GM12878 (cell line): ENCODE measurements around the gene MAN1A1. TPM values are rescaled to one million over a fixed set of nuclear protein-coding genes. Genes with fewer than 3 reads are reported as not detected.

Experiments
- ATAC-seq: fragments of 200-7000 bp; cut with Tn5 transposase; 3 replicates; pipeline ENCODE4 v1.9.1; 2020; ENCODE audit warnings: mild to moderate bottlenecking, moderate library complexity
- BruUV-seq: library from RNA; stranded (reverse); fragments of 400-500 nt; replicated peaks from 2 replicates; lab custom pipeline; 2021; lab: Mats Ljungman, UMichigan
- CTCF ChIA-PET: fragments of 300-600 bp; sonication (Branson Sonifier 250); formaldehyde crosslinking; extraction: SDS; loops from one replicate; lab custom pipeline; 2021; ENCODE audit warnings: inconsistent platforms; lab: Yijun Ruan, JAX
- POLR2A ChIA-PET: fragments of 350-600 bp; formaldehyde crosslinking; extraction: SDS; loops from one replicate; lab custom pipeline; 2021; ENCODE audit warnings: inconsistent platforms; lab: Charles Lee
- RAD21 ChIA-PET: fragments of 300-600 bp; sonication (Branson Sonifier 250); formaldehyde crosslinking; loops from one replicate; lab custom pipeline; 2023; ENCODE audit warnings: antibody characterized with exemption; ENCODE audit not compliant: unreplicated experiment; lab: Charles Lee
- SMC1A ChIA-PET: fragments of 300-600 bp; sonication (Branson Sonifier 250); formaldehyde crosslinking; loops from one replicate; lab custom pipeline; 2023; ENCODE audit not compliant: unreplicated experiment, uncharacterized antibody; lab: Charles Lee
- DNase-seq: peaks from one replicate; pipeline ENCODE4 v3.0.0-alpha.2; 2011; ENCODE audit warnings: low read depth, low spot score
- FAIRE-seq: peaks from 3 replicates; lab custom pipeline; 2011; peaks lifted over from hg19 to GRCh38; lab: Jason Lieb, UNC
- H2AFZ ChIP-seq: 2 replicates; pipeline ENCODE4 v1.6.0; 2011; ENCODE audit warnings: low read depth, low read length, control low read depth; ENCODE audit not compliant: control insufficient read depth
- H3K27ac ChIP-seq: 2 replicates; pipeline ENCODE4 v1.5.1; 2011; ENCODE audit warnings: control low read depth; ENCODE audit not compliant: control insufficient read depth, insufficient read depth
- H3K27me3 ChIP-seq, 2 experiments: replicated peaks in 1 of 2; 2 replicates each; pipeline versions ENCODE4 v1.6.0 to v1.6.1; 2011; ENCODE audit warnings: low read length in 1 of 2; ENCODE audit not compliant: control insufficient read depth in 2 of 2, insufficient read depth in 2 of 2
- H3K36me3 ChIP-seq, 2 experiments: 2 replicates each; pipeline ENCODE4 v1.5.1; 2011; ENCODE audit warnings: low read length in 1 of 2; ENCODE audit not compliant: control insufficient read depth in 2 of 2, insufficient read depth in 2 of 2
- H3K4me1 ChIP-seq: 2 replicates; pipeline ENCODE4 v1.6.1; 2011; ENCODE audit warnings: mild to moderate bottlenecking, low read length, moderate library complexity, mixed read lengths; ENCODE audit not compliant: control insufficient read depth, insufficient read depth
- H3K4me2 ChIP-seq: 2 replicates; pipeline ENCODE4 v1.6.0; 2011; ENCODE audit warnings: control low read depth; ENCODE audit not compliant: control insufficient read depth, insufficient read depth
- H3K4me3 ChIP-seq: fragments of 200-600 bp; sonication (generic); 2 replicates; pipeline ENCODE4 v1.5.1; 2016
- H3K79me2 ChIP-seq: 2 replicates; pipeline ENCODE4 v1.6.0; 2011; ENCODE audit warnings: low read length; ENCODE audit not compliant: control insufficient read depth, insufficient read depth
- H3K9ac ChIP-seq: 2 replicates; pipeline ENCODE4 v1.8.0; 2011; ENCODE audit warnings: low read length, control low read depth, mixed read lengths; ENCODE audit not compliant: control insufficient read depth, insufficient read depth
- H3K9me3 ChIP-seq: replicated peaks from 3 replicates; pipeline ENCODE4 v1.5.1; 2011; ENCODE audit warnings: mild to moderate bottlenecking, low read length; ENCODE audit not compliant: control insufficient read depth, insufficient read depth
- H4K20me1 ChIP-seq: 2 replicates; pipeline ENCODE4 v1.6.0; 2011; ENCODE audit not compliant: control insufficient read depth, insufficient read depth
- ESRRA ChIP-seq: IDR thresholded peaks from 2 replicates; pipeline ENCODE4 v1.6.1; 2012; ENCODE audit warnings: mild to moderate bottlenecking, low read length, improper control_type of control experiment
- KLF5 ChIP-seq: fragments of 450-650 bp; IDR thresholded peaks from 2 replicates; pipeline ENCODE4 v1.6.1; 2014; ENCODE audit warnings: mild to moderate bottlenecking; ENCODE audit not compliant: partially characterized antibody
- MAX ChIP-seq: IDR thresholded peaks from 2 replicates; pipeline ENCODE4 v1.6.1; 2012; ENCODE audit warnings: low read depth, low read length, improper control_type of control experiment
- RAD51 ChIP-seq: fragments of 450-650 bp; IDR thresholded peaks from 2 replicates; pipeline ENCODE4 v1.6.1; 2016; ENCODE audit warnings: moderate library complexity, mild to moderate bottlenecking, inconsistent platforms
- STAT1 ChIP-seq: fragments of 450-650 bp; conservative IDR thresholded peaks from 2 replicates; pipeline ENCODE4 v1.6.1; 2014; ENCODE audit warnings: antibody characterized with exemption, mild to moderate bottlenecking
- TCF3 ChIP-seq: IDR thresholded peaks from 2 replicates; pipeline ENCODE4 v1.6.1; 2012; ENCODE audit warnings: low read depth, mild to moderate bottlenecking, low read length, borderline replicate concordance; ENCODE audit not compliant: insufficient read depth
- ZBTB4 ChIP-seq: fragments of 450-650 bp; formaldehyde crosslinking; IDR thresholded peaks from 2 replicates; pipeline ENCODE4 v1.4.0; 2022; ENCODE audit warnings: mild to moderate bottlenecking, moderate library complexity
- ZNF274 ChIP-seq: IDR thresholded peaks from one replicate; pipeline ENCODE4 v1.8.0; 2011; ENCODE audit not compliant: insufficient read length, insufficient read depth
- WGBS: methylation state at CpG from one replicate; pipeline ENCODE4 v1.1.6; 2016; ENCODE audit warnings: low lambda C conversion rate; ENCODE audit not compliant: insufficient replicate concordance, insufficient coverage; ENCODE audit errors: missing lambda C conversion rate; 5-methylcytosine and 5-hydroxymethylcytosine counted together
- in situ Hi-C: fragments of 300-500 bp; cut with MboI; formaldehyde crosslinking; loops from 9 replicates; pipeline ENCODE4 v1.14.3; 2018; ENCODE audit warnings: mixed read lengths
- intact Hi-C: fragments of 100-400 bp; cut with micrococcal nuclease; formaldehyde crosslinking; loops from one replicate; pipeline ENCODE4 v1.14.2; 2022; ENCODE audit not compliant: unreplicated experiment
- polyA plus RNA-seq, 11 experiments: library from polyadenylated mRNA; depleted of rRNA in 4 of 11; unstranded in 6 of 11; stranded (reverse) in 5 of 11; fragments of >200 nt; fragmentation: Nextera tagmentation in 4 of 11; fragmentation: Illumina TruSeq in 1 of 11; extraction: Ambion mirVana in 4 of 11; extraction: Trizol in 1 of 11; gene quantifications; 1 replicate in 1 of 11; 2 replicates in 10 of 11; pipeline versions ENCODE4 v1.2.1 to v1.2.3, GENCODE V29; 2011 to 2016; ENCODE audit warnings: inconsistent platforms in 2 of 11, missing spikeins in 2 of 11, low read depth in 1 of 11
- total RNA-seq, 4 experiments: library from RNA; depleted of rRNA in 3 of 4; stranded (reverse); fragments of >200 nt in 3 of 4; fragmentation: Illumina TruSeq in 1 of 4; extraction: Trizol in 1 of 4; gene quantifications; 2 replicates each; pipeline versions ENCODE4 v1.2.1 to v1.2.3, GENCODE V29; 2013 to 2021

Gene MAN1A1
- total and polyA plus RNA-seq, 10 of the 15 experiments (the other 5 are each of a cell fraction or from before 2014, with no cell fraction given): 5.4 to 28.1 (median 19.5) TPM

GRCh38 chr6:119220452-119220851 is 129.1 kb downstream of the MAN1A1 start:
- no peaks in the 10 kb centered on the region for H3K9me3 ChIP-seq
- FAIRE-seq: no peak
- H3K4me1 ChIP-seq: no peaks in the 10 kb centered on the region
- no peak overlapping the region for H3K9ac ChIP-seq
- WGBS: 96% methylated on average over 1 of the region's 1 CpG
- H3K4me3 ChIP-seq: no peak overlapping the region
- H4K20me1 ChIP-seq: no peaks in the 10 kb centered on the region
- CTCF ChIA-PET: no interaction called here
- no peak for DNase-seq
- no peak overlapping the region for H2AFZ ChIP-seq
- no peaks in the 10 kb centered on the region for H3K27me3 ChIP-seq
- intact Hi-C loops (loop anchor here (5.0 kb wide), 1 partner anchor 92 kb away; no protein-coding TSS in a partner anchor), in situ Hi-C loops (no loop called here)
- H3K27ac ChIP-seq: no peak overlapping the region
- H3K4me2 ChIP-seq: no peak overlapping the region
- no TSS peak for BruUV-seq
- POLR2A ChIA-PET: no interaction called here
- ATAC-seq: peak; percentile 59
- SMC1A ChIA-PET: interaction anchor here (0.7 to 3.2 kb wide), 9 partner anchors 9 to 102 kb away, joined by 3 to 34 read pairs (median 4); no protein-coding TSS in a partner anchor
- TF ChIP-seq RAD51 (no peak), ZNF274 (no peak), ZBTB4 (no peak), KLF5 (no peak), TCF3 (no peak), ESRRA (no peak), MAX (no peak), STAT1 (no peak)
- H3K79me2 ChIP-seq: no peaks in the 10 kb centered on the region
- peaks cover 0 to 2% of the 10 kb centered on the region in 2 experiments; a peak in 2 of 4 replicates for H3K36me3 ChIP-seq
- RAD21 ChIA-PET: no interaction called here
